Measurements from ENCODE around the gene RNF145. TPM values are rescaled to one million over a fixed set of nuclear protein-coding genes. Genes with fewer than 3 reads are reported as not detected.
"Not testable (repeated sequence)": the region's sequence is repeated elsewhere in the genome, so short reads cannot be mapped to it uniquely, and the experiment has no call there.

Gene RNF145
- total RNA-seq, 1 experiment from 2014 or later = 122 TPM

GRCh38 chr5:159147976-159148375 is 61.4 kb downstream of the RNF145 start:
- Mint-ChIP-seq H3K4me3 (ENCODE audit: unreplicated experiment) (no peak overlapping the region), H3K9me3 (ENCODE audit: unreplicated experiment) (peaks cover 11% of the 10 kb centered on the region), H3K4me1 (ENCODE audit: insufficient read depth, unreplicated experiment) (no peaks in the 10 kb centered on the region), H3K27me3 (ENCODE audit: insufficient read depth, unreplicated experiment) (peaks cover 22% of the 10 kb centered on the region), H3K27ac (ENCODE audit: low read depth, unreplicated experiment) (no peak overlapping the region), H3K36me3 (ENCODE audit: insufficient read depth, unreplicated experiment) (peaks cover 29% of the 10 kb centered on the region)
- no TSS peak for BruUV-seq (replicated peaks)
- TF ChIP-seq CTCF (IDR thresholded peaks at IDR 0.05; ENCODE audit: unreplicated experiment) = no peak
- ChIA-PET POLR2A (interaction anchor here (0.7 to 1.1 kb wide), 3 partner anchors 52 to 1380 kb away, joined by 3 to 4 read pairs (median 3); no protein-coding TSS in a partner anchor), CTCF (interaction anchor here (0.6 to 3.2 kb wide), 4 partner anchors 9 to 975 kb away, joined by 4 to 24 read pairs (median 4); no protein-coding TSS in a partner anchor)
- intact Hi-C loops (cut with micrococcal nuclease) = no loop called here
- DNase-seq (ENCODE audit: unreplicated experiment) = no peak

GRCh38 chr5:159146839-159147238 is 62.5 kb downstream of the RNF145 start:
- Mint-ChIP-seq H3K9me3 (ENCODE audit: unreplicated experiment) (peaks cover 11% of the 10 kb centered on the region), H3K4me1 (ENCODE audit: insufficient read depth, unreplicated experiment) (no peaks in the 10 kb centered on the region), H3K36me3 (ENCODE audit: insufficient read depth, unreplicated experiment) (peaks cover 18% of the 10 kb centered on the region), H3K27ac (ENCODE audit: low read depth, unreplicated experiment) (no peak overlapping the region), H3K27me3 (ENCODE audit: insufficient read depth, unreplicated experiment) (peaks cover 34% of the 10 kb centered on the region), H3K4me3 (ENCODE audit: unreplicated experiment) (no peak overlapping the region)
- ChIA-PET POLR2A (interaction anchor here (0.5 to 0.7 kb wide), 2 partner anchors 121 to 552 kb away, joined by 3 read pairs; no protein-coding TSS in a partner anchor), CTCF (interaction anchor here (3.2 kb wide), 1 partner anchor 10 kb away, joined by 24 read pairs; no protein-coding TSS in a partner anchor)
- TF ChIP-seq CTCF (IDR thresholded peaks at IDR 0.05; ENCODE audit: unreplicated experiment) = no peak
- BruUV-seq (replicated peaks) = no TSS peak
- no peak for DNase-seq (ENCODE audit: unreplicated experiment)
- intact Hi-C loops (cut with micrococcal nuclease) = no loop called here

- BruUV-seq (replicated peaks) = not testable (repeated sequence)
Measured at GRCh38 chr5:159145160-159145559, 64.2 kb downstream of the RNF145 start.

GRCh38 chr5:159139802-159140201 is 69.6 kb downstream of the RNF145 start:
- intact Hi-C loops (cut with micrococcal nuclease) = loop anchor here (10.0 kb wide), 1 partner anchor 755 kb away; no protein-coding TSS in a partner anchor
- Mint-ChIP-seq H3K4me1 (ENCODE audit: insufficient read depth, unreplicated experiment) (no peaks in the 10 kb centered on the region), H3K9me3 (ENCODE audit: unreplicated experiment) (peaks cover 7% of the 10 kb centered on the region), H3K27ac (ENCODE audit: low read depth, unreplicated experiment) (no peak overlapping the region), H3K4me3 (ENCODE audit: unreplicated experiment) (no peak overlapping the region), H3K36me3 (ENCODE audit: insufficient read depth, unreplicated experiment) (no peaks in the 10 kb centered on the region), H3K27me3 (ENCODE audit: insufficient read depth, unreplicated experiment) (peaks cover 37% of the 10 kb centered on the region)
- ChIA-PET CTCF (interaction anchor here (0.5 to 2.8 kb wide), 6 partner anchors 16 to 1377 kb away, joined by 3 to 10 read pairs (median 4); no protein-coding TSS in a partner anchor), POLR2A (no interaction called here)
- no peak for TF ChIP-seq CTCF (IDR thresholded peaks at IDR 0.05; ENCODE audit: unreplicated experiment)
- BruUV-seq (replicated peaks) = no TSS peak
- no peak for DNase-seq (ENCODE audit: unreplicated experiment)

More at GRCh38 chr5:159145160-159145559, 64.2 kb downstream of the RNF145 start:
- CTCF ChIA-PET; intact Hi-C loops (cut with micrococcal nuclease); H3K36me3 Mint-ChIP-seq (ENCODE audit: insufficient read depth, unreplicated experiment); H3K27ac Mint-ChIP-seq (ENCODE audit: low read depth, unreplicated experiment); H3K4me3 Mint-ChIP-seq (ENCODE audit: unreplicated experiment); H3K4me1 Mint-ChIP-seq (ENCODE audit: insufficient read depth, unreplicated experiment); DNase-seq (ENCODE audit: unreplicated experiment); POLR2A ChIA-PET; H3K9me3 Mint-ChIP-seq (ENCODE audit: unreplicated experiment): not testable (repeated sequence)
- H3K27me3 Mint-ChIP-seq (ENCODE audit: insufficient read depth, unreplicated experiment) = peaks cover 42% of the 10 kb centered on the region
